Gastroesophageal sphincter (tissue), 3 donors: ENCODE results near the gene AOX1.
A peak's percentile ranks its signal among the peaks of the same experiment; 100 is the strongest.

Experiments
- CTCF ChIP-seq, 4 experiments: fragments of 200-600 bp in 2 of 4; fragments of 450-650 bp in 2 of 4; sonication (generic) in 1 of 4; IDR thresholded peaks; one replicate each; pipeline ENCODE4 v1.5.1; 2017 to 2019; ENCODE audit warnings: antibody characterized with exemption in 4 of 4, mild to moderate bottlenecking in 2 of 4, moderate library complexity in 2 of 4
- EP300 ChIP-seq: sonication (generic); formaldehyde crosslinking; IDR thresholded peaks from one replicate; pipeline ENCODE4 v1.6.1; 2017; ENCODE audit warnings: antibody characterized with exemption, mild to moderate bottlenecking
- POLR2A ChIP-seq, 2 donors: fragments of 450-650 bp; IDR thresholded peaks; one replicate each; pipeline ENCODE4 v1.6.1; 2017; ENCODE audit warnings: antibody characterized with exemption in 2 of 2, mild to moderate bottlenecking in 2 of 2, moderate library complexity in 1 of 2

- TF ChIP-seq EP300 (no peak), CTCF (IDR thresholded peaks at IDR 0.05) (no peak), POLR2A (IDR thresholded peaks at IDR 0.05) (peak in 1 of 2 donors; percentile 10)
Observed at GRCh38 chr2:200590090-200590489, 4.3 kb downstream of the AOX1 start.
